Loucy (cell line): ENCODE results near the gene HPS1.
A peak's percentile ranks its signal among the peaks of the same experiment; 100 is the strongest.

Experiments used
- H2AFZ ChIP-seq: fragments of 200-600 bp; sonication (generic); 2 replicates; pipeline ENCODE4 v1.6.0; 2016; ENCODE audit warnings: antibody characterized with exemption, mild to moderate bottlenecking, low read length, moderate library complexity
- H3F3A ChIP-seq: fragments of 200-600 bp; 2 replicates; pipeline ENCODE4 v1.6.0; 2016; ENCODE audit warnings: antibody characterized with exemption, low read depth, mild to moderate bottlenecking
- H3K27me3 ChIP-seq: fragments of 200-600 bp; sonication (generic); 2 replicates; pipeline ENCODE4 v1.6.1; 2014; ENCODE audit warnings: low read length, mild to moderate bottlenecking; ENCODE audit not compliant: insufficient read depth, poor library complexity, severe bottlenecking
- H3K36me3 ChIP-seq: fragments of 200-600 bp; sonication (generic); 2 replicates; pipeline ENCODE4 v1.6.1; 2016; ENCODE audit warnings: low read length; ENCODE audit not compliant: insufficient read depth
- H3K4me1 ChIP-seq: fragments of 200-600 bp; sonication (generic); 2 replicates; pipeline ENCODE4 v1.5.1; 2014; ENCODE audit warnings: low read length, mild to moderate bottlenecking; ENCODE audit not compliant: insufficient read depth, poor library complexity, severe bottlenecking
- H3K4me2 ChIP-seq: fragments of 200-600 bp; sonication (generic); 2 replicates; pipeline ENCODE4 v1.6.0; 2014; ENCODE audit warnings: antibody characterized with exemption, low read length, low read depth, mild to moderate bottlenecking; ENCODE audit not compliant: poor library complexity, severe bottlenecking
- H3K4me3 ChIP-seq: fragments of 200-600 bp; sonication (generic); 2 replicates; pipeline ENCODE4 v1.5.1; 2014; ENCODE audit warnings: low read length, mild to moderate bottlenecking, mixed read lengths; ENCODE audit not compliant: poor library complexity, severe bottlenecking
- H3K79me2 ChIP-seq: fragments of 200-600 bp; sonication (generic); 2 replicates; pipeline ENCODE4 v1.6.1; 2014; ENCODE audit warnings: low read length; ENCODE audit not compliant: insufficient read depth
- H3K9ac ChIP-seq: fragments of 200-600 bp; sonication (generic); 2 replicates; pipeline ENCODE4 v1.6.0; 2014; ENCODE audit warnings: mild to moderate bottlenecking, low read depth, low read length, moderate library complexity; ENCODE audit not compliant: poor library complexity, severe bottlenecking
- H3K9me2 ChIP-seq: fragments of 200-600 bp; sonication (generic); replicated peaks from 2 replicates; pipeline ENCODE4 v1.6.1; 2016; ENCODE audit warnings: low read depth, low read length, mixed read lengths
- H3K9me3 ChIP-seq: fragments of 200-600 bp; sonication (generic); 2 replicates; pipeline ENCODE4 v1.6.1; 2014; ENCODE audit warnings: mild to moderate bottlenecking, antibody characterized with exemption, low read length, low read depth; ENCODE audit not compliant: insufficient read depth
- H4K20me1 ChIP-seq: fragments of 200-600 bp; sonication (generic); 2 replicates; pipeline ENCODE4 v1.6.0; 2014; ENCODE audit warnings: antibody characterized with exemption, low read length, mild to moderate bottlenecking; ENCODE audit not compliant: insufficient read depth, poor library complexity, severe bottlenecking
- CTCF ChIP-seq: fragments of 200-600 bp; sonication (generic); conservative IDR thresholded peaks from 2 replicates; pipeline ENCODE4 v1.5.1; 2014; ENCODE audit warnings: mild to moderate bottlenecking, antibody characterized with exemption, low read length
- EZH2phosphoT487 ChIP-seq: fragments of 200-600 bp; IDR thresholded peaks from 2 replicates; pipeline ENCODE4 v1.6.1; 2018; ENCODE audit warnings: antibody characterized with exemption, mild to moderate bottlenecking, moderate library complexity, borderline replicate concordance

Gene HPS1

GRCh38 chr10:98478430-98479222, 31.9 kb upstream of the HPS1 start:
- Histone ChIP-seq H3K9me2 (no peaks in the 10 kb centered on the region), H3K27me3 (no peaks in the 10 kb centered on the region), H2AFZ (peak overlapping the region; percentile 29), H3K36me3 (no peaks in the 10 kb centered on the region), H3K4me3 (peak overlapping the region; percentile 42), H3K79me2 (no peaks in the 10 kb centered on the region), H3F3A (peaks cover 6% of the 10 kb centered on the region; the same call in 1 of the 2 replicates), H4K20me1 (no peaks in the 10 kb centered on the region), H3K9me3 (no peaks in the 10 kb centered on the region), H3K4me1 (peaks cover 44% of the 10 kb centered on the region), H3K9ac (peak overlapping the region; percentile 28), H3K4me2 (peak overlapping the region; percentile 65)
- TF ChIP-seq CTCF (no peak), EZH2phosphoT487 (no peak)

- H2AFZ ChIP-seq = no peak overlapping the region
- H3K36me3 ChIP-seq = no peaks in the 10 kb centered on the region
- no peak for TF ChIP-seq EZH2phosphoT487
- no peak for TF ChIP-seq CTCF
- H3K27me3 ChIP-seq = no peaks in the 10 kb centered on the region
- no peaks in the 10 kb centered on the region for H3K9me3 ChIP-seq
- no peaks in the 10 kb centered on the region for H3K9me2 ChIP-seq
- peak overlapping the region; percentile 65 for H3K4me2 ChIP-seq
- H3K79me2 ChIP-seq = no peaks in the 10 kb centered on the region
- H3K4me3 ChIP-seq = no peak overlapping the region
- H3F3A ChIP-seq = peaks cover 6% of the 10 kb centered on the region; the same call in 1 of the 2 replicates
- peaks cover 41% of the 10 kb centered on the region for H3K4me1 ChIP-seq
- H4K20me1 ChIP-seq = no peaks in the 10 kb centered on the region
- no peak overlapping the region for H3K9ac ChIP-seq
Observed at GRCh38 chr10:98477861-98478260, 31.1 kb upstream of the HPS1 start.

- Histone ChIP-seq H3F3A (peaks cover 6% of the 10 kb centered on the region; the same call in 1 of the 2 replicates), H3K27me3 (no peaks in the 10 kb centered on the region), H4K20me1 (no peaks in the 10 kb centered on the region), H3K36me3 (no peaks in the 10 kb centered on the region), H3K9me3 (no peaks in the 10 kb centered on the region), H3K9me2 (no peaks in the 10 kb centered on the region), H3K4me2 (no peak overlapping the region), H3K4me3 (no peak overlapping the region), H3K9ac (no peak overlapping the region), H3K4me1 (peaks cover 18% of the 10 kb centered on the region), H3K79me2 (no peaks in the 10 kb centered on the region), H2AFZ (peak overlapping the region; percentile 52; the same call in 1 of the 2 replicates)
- TF ChIP-seq CTCF = no peak
- no peak for TF ChIP-seq EZH2phosphoT487
Observed at GRCh38 chr10:98474628-98475027, 27.9 kb upstream of the HPS1 start.
